DOHH2 (cell line): ENCODE data around the gene P3H4.
A peak's percentile ranks its signal among the peaks of the same experiment; 100 is the strongest.

Experiments
- H3F3A ChIP-seq: fragments of 200-600 bp; sonication (generic), shearing (Covaris generic); 2 replicates; pipeline ENCODE4 v1.6.0; 2016; ENCODE audit warnings: antibody characterized with exemption, mild to moderate bottlenecking; ENCODE audit not compliant: control insufficient read depth, insufficient read depth
- H3K27ac ChIP-seq: fragments of 200-600 bp; sonication (generic); 2 replicates; pipeline ENCODE4 v1.5.1; 2014; ENCODE audit warnings: low read depth, mild to moderate bottlenecking, low read length, moderate library complexity
- H3K27me3 ChIP-seq: fragments of 200-600 bp; sonication (generic); 2 replicates; pipeline ENCODE4 v1.6.1; 2014; ENCODE audit warnings: mild to moderate bottlenecking, low read length, mixed read lengths; ENCODE audit not compliant: control insufficient read depth
- H3K36me3 ChIP-seq: fragments of 200-600 bp; sonication (generic); 2 replicates; pipeline ENCODE4 v1.6.1; 2014; ENCODE audit warnings: mild to moderate bottlenecking, low read length, moderate library complexity, mixed read lengths; ENCODE audit not compliant: control insufficient read depth
- H3K4me1 ChIP-seq: fragments of 200-600 bp; sonication (generic); 2 replicates; pipeline ENCODE4 v1.6.1; 2014; ENCODE audit warnings: mild to moderate bottlenecking, low read length, mixed read lengths; ENCODE audit not compliant: control insufficient read depth
- H3K4me2 ChIP-seq: fragments of 200-600 bp; sonication (generic); 2 replicates; pipeline ENCODE4 v1.6.0; 2014; ENCODE audit warnings: mild to moderate bottlenecking, low read length, moderate library complexity
- H3K4me3 ChIP-seq: fragments of 200-600 bp; sonication (generic); 2 replicates; pipeline ENCODE4 v1.5.1; 2014; ENCODE audit warnings: mild to moderate bottlenecking, low read length, mixed read lengths
- H3K79me2 ChIP-seq: fragments of 200-600 bp; sonication (generic); 2 replicates; pipeline ENCODE4 v1.6.1; 2014; ENCODE audit warnings: mild to moderate bottlenecking, low read length, mixed read lengths; ENCODE audit not compliant: control insufficient read depth
- H3K9me2 ChIP-seq: fragments of 200-600 bp; sonication (generic); replicated peaks from 2 replicates; pipeline ENCODE4 v1.6.1; 2014; ENCODE audit warnings: mild to moderate bottlenecking, low read length, mixed read lengths; ENCODE audit not compliant: control insufficient read depth
- H3K9me3 ChIP-seq: fragments of 200-600 bp; sonication (generic); 2 replicates; pipeline ENCODE4 v1.6.1; 2014; ENCODE audit warnings: antibody characterized with exemption, low read length, mixed read lengths; ENCODE audit not compliant: control insufficient read depth, insufficient read depth
- H4K20me1 ChIP-seq: fragments of 200-600 bp; sonication (generic); 2 replicates; pipeline ENCODE4 v1.6.0; 2014; ENCODE audit warnings: low read depth, mild to moderate bottlenecking, antibody characterized with exemption, low read length, moderate library complexity; ENCODE audit not compliant: control insufficient read depth, insufficient read depth
- CTCF ChIP-seq: fragments of 200-600 bp; sonication (generic); IDR thresholded peaks from one replicate; pipeline ENCODE4 v1.5.1; 2014; ENCODE audit warnings: antibody characterized with exemption, mild to moderate bottlenecking, low read depth, low read length; ENCODE audit not compliant: poor library complexity, severe bottlenecking
- EZH2phosphoT487 ChIP-seq: fragments of 200-600 bp; sonication (generic); IDR thresholded peaks from 2 replicates; pipeline ENCODE4 v1.6.1; 2017; ENCODE audit warnings: borderline replicate concordance, mild to moderate bottlenecking, antibody characterized with exemption, low read length, moderate library complexity, mixed read lengths

Gene P3H4

DNA sequence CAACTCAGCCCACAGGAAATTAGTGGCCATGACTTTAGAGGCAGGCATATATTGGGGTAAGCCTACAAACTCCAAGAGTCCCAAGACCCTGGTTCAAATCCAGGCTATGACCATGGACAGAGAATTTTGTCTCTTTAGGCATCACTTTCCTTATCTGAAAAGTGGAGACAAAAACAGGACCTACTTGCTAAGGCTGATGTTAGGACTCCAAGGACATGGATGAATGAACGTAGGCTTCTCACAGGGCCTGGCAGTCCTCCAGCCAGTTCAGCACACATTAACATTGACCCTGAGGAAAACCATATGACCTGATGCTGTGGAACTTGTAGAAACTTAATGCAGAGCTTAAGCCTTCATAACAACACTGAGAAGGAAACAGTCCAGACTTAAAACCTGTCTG is 2.4 kb upstream of the P3H4 start:
- H3K4me2 ChIP-seq = no peak overlapping the region
- H3K4me1 ChIP-seq = peaks cover 28% of the 10 kb centered on the region
- H3K9me2 ChIP-seq = no peaks in the 10 kb centered on the region
- H3K36me3 ChIP-seq = no peaks in the 10 kb centered on the region
- no peaks in the 10 kb centered on the region for H3K79me2 ChIP-seq
- no peaks in the 10 kb centered on the region for H3F3A ChIP-seq
- H4K20me1 ChIP-seq = no peaks in the 10 kb centered on the region
- no peak overlapping the region for H3K4me3 ChIP-seq
- H3K27ac ChIP-seq = no peak overlapping the region
- no peak for TF ChIP-seq CTCF
- TF ChIP-seq EZH2phosphoT487 = no peak
- peaks cover 11% of the 10 kb centered on the region for H3K27me3 ChIP-seq
- H3K9me3 ChIP-seq = no peaks in the 10 kb centered on the region

- Histone ChIP-seq H3K9me2 (no peaks in the 10 kb centered on the region), H3K9me3 (no peaks in the 10 kb centered on the region), H3K4me2 (no peak overlapping the region), H3F3A (no peaks in the 10 kb centered on the region), H3K36me3 (no peaks in the 10 kb centered on the region), H3K27me3 (peaks cover 11% of the 10 kb centered on the region), H3K27ac (no peak overlapping the region), H3K79me2 (no peaks in the 10 kb centered on the region), H3K4me1 (peaks cover 23% of the 10 kb centered on the region), H3K4me3 (no peak overlapping the region), H4K20me1 (no peaks in the 10 kb centered on the region)
- TF ChIP-seq CTCF (no peak), EZH2phosphoT487 (no peak)
These were observed 2.0 kb upstream of the P3H4 start for GRCh38 chr17:41813699-41814124.

- H3F3A ChIP-seq = no peaks in the 10 kb centered on the region
- H3K36me3 ChIP-seq = no peaks in the 10 kb centered on the region
- H3K27me3 ChIP-seq = peaks cover 11% of the 10 kb centered on the region
- H3K27ac ChIP-seq = no peak overlapping the region
- TF ChIP-seq CTCF = no peak
- TF ChIP-seq EZH2phosphoT487 = no peak
- no peaks in the 10 kb centered on the region for H3K79me2 ChIP-seq
- H3K9me2 ChIP-seq = no peaks in the 10 kb centered on the region
- H3K4me2 ChIP-seq = peak overlapping the region; percentile 86; the same call in 1 of the 2 replicates
- peaks cover 18% of the 10 kb centered on the region for H3K4me1 ChIP-seq
- no peak overlapping the region for H3K4me3 ChIP-seq
- no peaks in the 10 kb centered on the region for H4K20me1 ChIP-seq
- H3K9me3 ChIP-seq = no peaks in the 10 kb centered on the region
These were observed 1.5 kb upstream of the P3H4 start for GRCh38 chr17:41813152-41813680.
